ENCODE results near the gene AKR1C1. TPM values are rescaled to one million over a fixed set of nuclear protein-coding genes. Genes with fewer than 3 reads are reported as not detected.

Gene AKR1C1
- total and polyA plus RNA-seq, 2 of the 13 experiments (the other 11 are each of a cell fraction or from before 2014, with no cell fraction given): 948 to 2,238 TPM

DNA sequence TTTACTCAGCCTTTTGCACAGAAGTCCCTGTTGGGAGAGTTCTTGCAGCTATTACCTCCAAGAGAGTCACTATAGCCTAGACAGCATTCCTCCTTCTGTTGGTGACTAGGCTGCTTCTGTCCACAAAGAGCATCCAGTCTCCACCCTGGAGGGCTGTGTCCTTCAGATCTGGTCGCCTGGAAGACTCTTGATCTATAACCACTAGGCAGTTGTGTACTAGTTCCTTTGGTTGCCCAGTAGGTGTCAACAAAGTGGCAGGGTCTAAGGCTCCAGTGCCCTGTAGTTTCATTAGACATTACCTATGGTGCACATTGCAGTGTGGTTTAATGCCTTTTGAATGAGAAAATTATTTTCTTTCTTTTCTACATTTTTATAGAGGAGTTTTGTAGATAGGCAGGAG lies 51.7 kb downstream of the AKR1C1 start:
- TF ChIP-seq SALL2 (CRISPR knock-in tag; IDR thresholded peaks at IDR 0.05) (no peak), NFKBIZ (CRISPR knock-in tag; IDR thresholded peaks at IDR 0.05) (no peak), RFXAP (CRISPR knock-in tag; IDR thresholded peaks at IDR 0.05; ENCODE audit: borderline replicate concordance) (no peak), FOXA3 (CRISPR knock-in tag; IDR thresholded peaks at IDR 0.05) (peak; percentile 45; the same call in 1 of the 2 replicates), STAG1 (CRISPR knock-in tag; IDR thresholded peaks at IDR 0.05) (peak; percentile 71), ZNF576 (CRISPR knock-in tag; IDR thresholded peaks at IDR 0.05) (peak; percentile 95; the same call in 1 of the 2 replicates), FOXA1 (IDR thresholded peaks at IDR 0.05) (no peak), FOXA1 (CRISPR knock-in tag; IDR thresholded peaks at IDR 0.05) (peak; percentile 41), POGZ (CRISPR knock-in tag; IDR thresholded peaks at IDR 0.05) (peak; percentile 54), ZNF644 (CRISPR knock-in tag; IDR thresholded peaks at IDR 0.05; ENCODE audit: low read depth) (peak; percentile 57; the same call in 1 of the 2 replicates), SMC3 (IDR thresholded peaks at IDR 0.05; ENCODE audit: low read length) (peak; percentile 71), GATAD2A (CRISPR knock-in tag; IDR thresholded peaks at IDR 0.05) (peak; percentile 44; the same call in 1 of the 2 replicates), ZNF329 (CRISPR knock-in tag; IDR thresholded peaks at IDR 0.05; ENCODE audit: low read depth) (no peak), RAD21 (CRISPR knock-in tag; IDR thresholded peaks at IDR 0.05) (peak; percentile 44; the same call in 1 of the 2 replicates), ZMYM4 (CRISPR knock-in tag; IDR thresholded peaks at IDR 0.05) (peak; percentile 47; the same call in 1 of the 2 replicates)
- TF ChIP-seq, protein P1, sequence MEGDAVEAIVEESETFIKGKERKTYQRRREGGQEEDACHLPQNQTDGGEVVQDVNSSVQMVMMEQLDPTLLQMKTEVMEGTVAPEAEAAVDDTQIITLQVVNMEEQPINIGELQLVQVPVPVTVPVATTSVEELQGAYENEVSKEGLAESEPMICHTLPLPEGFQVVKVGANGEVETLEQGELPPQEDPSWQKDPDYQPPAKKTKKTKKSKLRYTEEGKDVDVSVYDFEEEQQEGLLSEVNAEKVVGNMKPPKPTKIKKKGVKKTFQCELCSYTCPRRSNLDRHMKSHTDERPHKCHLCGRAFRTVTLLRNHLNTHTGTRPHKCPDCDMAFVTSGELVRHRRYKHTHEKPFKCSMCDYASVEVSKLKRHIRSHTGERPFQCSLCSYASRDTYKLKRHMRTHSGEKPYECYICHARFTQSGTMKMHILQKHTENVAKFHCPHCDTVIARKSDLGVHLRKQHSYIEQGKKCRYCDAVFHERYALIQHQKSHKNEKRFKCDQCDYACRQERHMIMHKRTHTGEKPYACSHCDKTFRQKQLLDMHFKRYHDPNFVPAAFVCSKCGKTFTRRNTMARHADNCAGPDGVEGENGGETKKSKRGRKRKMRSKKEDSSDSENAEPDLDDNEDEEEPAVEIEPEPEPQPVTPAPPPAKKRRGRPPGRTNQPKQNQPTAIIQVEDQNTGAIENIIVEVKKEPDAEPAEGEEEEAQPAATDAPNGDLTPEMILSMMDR (CRISPR knock-in tag; IDR thresholded peaks at IDR 0.05): peak; percentile 59
- peaks cover 52% of the 10 kb centered on the region for H3K4me1 ChIP-seq (ENCODE audit: insufficient read depth, low read length)
- no peaks in the 10 kb centered on the region for H3K36me3 ChIP-seq (replicated peaks in 1 of 2; ENCODE audit: control insufficient read depth in 1 of 2, insufficient read depth in 2 of 2, low read length in 2 of 2)
- no peaks in the 10 kb centered on the region for H4K20me1 ChIP-seq (ENCODE audit: insufficient read depth, low read length)
- ATAC-seq (peak; percentile 75), DNase-seq (ENCODE audit: low spot score) (peak; percentile 29), FAIRE-seq (no peak)
- no peaks in the 10 kb centered on the region for H3K9me3 ChIP-seq (ENCODE audit: low read length)
- intact Hi-C loops (cut with micrococcal nuclease; ENCODE audit: unreplicated experiment): loop anchor here (5.0 to 10.0 kb wide), 2 partner anchors 77 to 270 kb away; partner anchors contain the start of gene AKR1C3
- 83% methylated on average over 1 of the region's 1 CpG for WGBS (ENCODE audit: low lambda C conversion rate)
- POLR2A ChIA-PET: no interaction called here
- no peaks in the 10 kb centered on the region for H3K79me2 ChIP-seq (ENCODE audit: insufficient read depth, low read length)
- H3K27me3 ChIP-seq (ENCODE audit: control insufficient read depth in 1 of 2, insufficient read depth in 2 of 2, low read length in 2 of 2): no peaks in the 10 kb centered on the region
- no TSS peak for BruUV-seq (replicated peaks)
- no peak overlapping the region for H3K27ac ChIP-seq (ENCODE audit: extremely low read length, insufficient read depth, low read length)
- no peak overlapping the region for H3K4me2 ChIP-seq (ENCODE audit: low read depth, low read length)
- in situ Hi-C loops (cut with HindIII; ENCODE audit: extremely low pct_ligation_motif_present, low pct_unique_long_range_greater_than_20kb): no loop called here
- H2AFZ ChIP-seq (ENCODE audit: low read length): no peak overlapping the region
- CTCF ChIA-PET (ENCODE audit: low intra/inter-chr PET ratio, low total read pairs): interaction anchor here (0.7 to 0.9 kb wide), 2 partner anchors 80 to 369 kb away, joined by 4 read pairs; partner anchors contain the start of gene AKR1C3
- no peak overlapping the region for H3K9ac ChIP-seq (ENCODE audit: insufficient read depth, low read depth, low read length)
- no peak overlapping the region for H3K4me3 ChIP-seq (replicated peaks in 1 of 3; ENCODE audit: insufficient read depth in 1 of 3, low read depth in 2 of 3, low read length in 3 of 3)

Measured in HepG2 (cell line).